ENCODE data around the gene KRT9.

DNA sequence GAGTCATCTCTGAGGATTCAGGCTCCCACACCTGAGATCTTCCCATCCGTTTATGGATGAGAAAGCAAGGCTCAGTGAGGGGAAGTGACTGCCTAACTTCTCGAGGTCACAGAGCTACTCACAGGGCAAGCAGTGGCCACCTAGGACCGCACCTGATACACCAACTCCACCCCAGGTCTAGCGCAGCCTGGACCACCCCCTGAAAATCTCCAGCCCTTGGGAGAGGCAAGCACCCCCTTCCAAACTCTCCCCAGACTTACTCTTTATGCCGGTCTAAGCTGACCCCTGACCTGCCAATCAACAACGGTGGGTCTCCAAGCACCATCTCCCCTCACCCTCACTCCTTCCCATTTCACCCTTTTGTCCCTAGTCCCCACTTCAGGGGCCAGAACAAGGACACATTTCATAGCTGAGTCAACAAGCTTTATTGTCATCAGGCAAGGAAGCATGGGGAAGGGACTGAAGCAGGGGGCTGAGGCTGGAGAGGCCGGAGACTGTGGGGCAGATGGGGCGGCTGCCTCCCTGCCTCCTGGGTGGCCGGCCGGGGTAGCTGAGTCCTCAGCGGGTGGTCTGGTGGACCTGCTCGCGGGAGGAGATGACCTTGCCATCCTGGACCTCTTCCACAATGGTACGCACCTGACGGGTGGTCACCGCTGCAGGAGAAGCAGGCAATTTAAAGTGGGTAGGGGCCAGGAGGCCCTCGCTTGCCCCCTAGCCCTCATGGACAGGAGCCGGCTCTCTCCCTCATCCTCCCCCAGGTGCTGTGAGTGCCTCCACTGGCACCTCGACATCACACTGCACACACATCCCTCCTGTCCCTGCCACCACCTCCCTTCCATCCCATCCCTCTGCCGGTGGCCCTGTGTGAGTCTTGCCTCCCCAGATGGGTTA lies 47.4 kb upstream of the KRT9 start:
- TF ChIP-seq, protein P1, sequence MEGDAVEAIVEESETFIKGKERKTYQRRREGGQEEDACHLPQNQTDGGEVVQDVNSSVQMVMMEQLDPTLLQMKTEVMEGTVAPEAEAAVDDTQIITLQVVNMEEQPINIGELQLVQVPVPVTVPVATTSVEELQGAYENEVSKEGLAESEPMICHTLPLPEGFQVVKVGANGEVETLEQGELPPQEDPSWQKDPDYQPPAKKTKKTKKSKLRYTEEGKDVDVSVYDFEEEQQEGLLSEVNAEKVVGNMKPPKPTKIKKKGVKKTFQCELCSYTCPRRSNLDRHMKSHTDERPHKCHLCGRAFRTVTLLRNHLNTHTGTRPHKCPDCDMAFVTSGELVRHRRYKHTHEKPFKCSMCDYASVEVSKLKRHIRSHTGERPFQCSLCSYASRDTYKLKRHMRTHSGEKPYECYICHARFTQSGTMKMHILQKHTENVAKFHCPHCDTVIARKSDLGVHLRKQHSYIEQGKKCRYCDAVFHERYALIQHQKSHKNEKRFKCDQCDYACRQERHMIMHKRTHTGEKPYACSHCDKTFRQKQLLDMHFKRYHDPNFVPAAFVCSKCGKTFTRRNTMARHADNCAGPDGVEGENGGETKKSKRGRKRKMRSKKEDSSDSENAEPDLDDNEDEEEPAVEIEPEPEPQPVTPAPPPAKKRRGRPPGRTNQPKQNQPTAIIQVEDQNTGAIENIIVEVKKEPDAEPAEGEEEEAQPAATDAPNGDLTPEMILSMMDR (IDR thresholded peaks at IDR 0.05; ENCODE audit: extremely low read depth in 1 of 2, insufficient read depth in 1 of 2, low read depth in 1 of 2, low read length in 2 of 2) = no peak
- TF ChIP-seq POLR2A (IDR thresholded peaks at IDR 0.05; ENCODE audit: low read depth, low read length) (no peak), EZH2 (IDR thresholded peaks at IDR 0.05; ENCODE audit: borderline replicate concordance, low read depth, low read length, severe bottlenecking) (no peak)

Measured in endothelial cell of umbilical vein (primary cell).